Embryonic facial prominence (tissue), 1 donor: ENCODE data around the gene CNTRL.
A peak's percentile ranks its signal among the peaks of the same experiment; 100 is the strongest.
"Not testable (repeated sequence)": the region's sequence is repeated elsewhere in the genome, so short reads cannot be mapped to it uniquely, and the experiment has no call there.

Experiments
- DNase-seq: peaks from one replicate; pipeline ENCODE4 v3.0.0-alpha.2; 2016; ENCODE audit errors: extremely low spot score

The CNTRL gene

GRCh38 chr9:121071756-121072421 lies 2.9 kb upstream of the CNTRL start:
- no peak for DNase-seq

- DNase-seq: peak; percentile 80
These were observed 1.7 kb upstream of the CNTRL start for GRCh38 chr9:121073038-121073437.

DNA sequence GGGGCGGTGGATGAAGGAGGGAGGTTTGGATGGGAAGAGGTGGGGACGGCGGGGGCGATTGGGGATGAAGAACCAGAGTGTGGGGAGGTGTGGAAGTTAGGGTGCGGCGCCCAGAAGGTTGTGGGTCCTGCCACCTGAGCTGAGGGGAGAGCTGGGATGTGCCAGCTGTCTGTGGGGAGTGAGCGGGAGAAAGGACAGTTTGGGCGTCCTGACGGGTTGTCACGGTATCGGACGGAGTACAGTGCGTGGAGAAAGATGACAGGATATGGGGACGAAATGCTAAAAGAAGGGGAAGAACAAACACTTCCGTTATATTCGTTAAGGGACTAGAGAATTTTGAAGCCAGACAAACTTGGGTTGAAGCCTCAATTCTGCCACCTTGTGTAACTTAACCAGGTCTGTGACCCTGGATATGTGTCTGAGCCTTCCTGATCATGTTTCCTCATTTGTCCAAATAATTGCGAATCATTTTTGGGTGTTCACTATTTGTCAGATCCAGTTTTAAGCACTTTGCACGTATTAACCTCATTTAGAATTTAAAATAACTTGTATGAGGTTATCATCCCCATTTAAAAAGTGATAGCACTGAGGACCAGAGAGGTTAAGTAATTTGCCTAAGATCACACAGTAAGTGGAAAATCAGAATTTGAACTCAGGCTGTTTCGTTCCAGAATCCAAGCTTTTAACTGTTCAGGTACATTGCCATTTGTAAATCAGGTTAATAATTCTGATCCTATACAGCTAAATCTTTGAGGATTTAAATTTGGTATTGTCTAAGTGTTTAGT lies 689 bp downstream of the CNTRL start:
- DNase-seq: peak; percentile 71

GRCh38 chr9:121082075-121082474 lies 7.3 kb downstream of the CNTRL start:
- no peak for DNase-seq

- no peak for DNase-seq
These were observed 10.9 kb downstream of the CNTRL start for GRCh38 chr9:121085661-121086060.

- no peak for DNase-seq
These were observed 13.8 kb downstream of the CNTRL start for GRCh38 chr9:121088576-121088975.

DNA sequence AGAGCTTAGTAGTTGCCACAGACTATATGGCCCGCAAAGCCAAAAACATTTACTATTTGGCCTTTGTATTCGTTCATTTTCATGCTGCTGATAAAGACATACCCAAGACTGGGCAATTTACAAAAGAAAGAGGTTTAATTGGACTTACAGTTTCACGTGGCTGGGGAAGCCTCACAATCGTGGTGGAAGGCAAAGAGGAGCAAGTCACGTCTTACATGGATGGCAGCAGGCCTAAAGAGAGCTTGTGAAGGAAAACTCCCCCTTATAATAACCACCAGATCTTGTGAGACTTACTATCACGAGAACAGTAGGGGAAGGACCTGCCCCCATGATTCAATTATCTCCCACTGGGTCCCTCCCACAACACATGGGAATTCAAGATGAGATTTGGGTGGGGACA lies 16.0 kb downstream of the CNTRL start:
- not testable (repeated sequence) for DNase-seq

GRCh38 chr9:121095057-121095456 lies 20.3 kb downstream of the CNTRL start:
- DNase-seq: no peak

- no peak for DNase-seq
These were observed 23.9 kb downstream of the CNTRL start for GRCh38 chr9:121098567-121099198.

- not testable (repeated sequence) for DNase-seq
These were observed 29.3 kb downstream of the CNTRL start for GRCh38 chr9:121104054-121104453.

DNA sequence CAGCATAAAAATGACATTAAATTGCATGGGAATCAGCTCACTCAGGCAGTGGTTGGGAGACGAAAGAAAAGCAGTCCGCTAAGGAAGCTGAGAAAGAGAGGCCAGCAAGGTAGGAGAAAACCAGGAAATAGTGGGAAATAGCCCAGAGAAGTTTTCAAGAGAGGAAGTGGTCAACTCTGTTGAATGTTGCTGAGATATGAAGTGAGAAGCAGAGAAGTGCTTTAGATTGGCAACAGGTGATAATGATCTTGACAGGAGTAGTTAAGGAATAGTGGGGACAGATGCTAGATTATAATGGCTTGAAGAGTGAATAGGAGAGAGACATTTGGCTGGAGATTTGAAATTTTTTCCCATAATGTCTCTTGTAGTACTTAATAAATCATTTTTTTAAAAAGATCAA lies 30.8 kb downstream of the CNTRL start:
- DNase-seq: no peak

- no peak for DNase-seq
These were observed 32.3 kb downstream of the CNTRL start for GRCh38 chr9:121107029-121107428.

GRCh38 chr9:121107881-121108280 lies 33.1 kb downstream of the CNTRL start:
- DNase-seq: no peak

GRCh38 chr9:121115466-121115865 lies 40.7 kb downstream of the CNTRL start:
- no peak for DNase-seq

GRCh38 chr9:121118266-121118665 lies 43.5 kb downstream of the CNTRL start:
- DNase-seq: no peak

DNA sequence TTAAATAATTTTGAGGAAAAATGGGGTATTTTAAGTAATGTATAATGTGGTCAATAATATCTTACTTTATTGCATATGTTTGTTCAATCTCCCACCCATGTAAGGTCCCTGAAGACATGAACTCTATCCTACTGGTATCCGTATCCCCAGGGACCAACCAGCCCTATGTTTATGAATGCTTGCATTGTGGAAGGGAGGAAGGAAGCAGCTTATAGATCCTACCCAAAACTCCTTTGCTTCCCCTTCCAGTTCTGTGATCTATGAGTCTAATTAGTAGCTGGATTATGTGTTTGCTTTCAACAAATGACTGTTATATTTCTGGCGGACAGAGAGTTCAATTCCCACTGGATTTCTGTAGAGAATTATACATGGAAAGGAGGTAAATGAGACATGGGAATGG lies 45.6 kb downstream of the CNTRL start:
- no peak for DNase-seq

GRCh38 chr9:121121582-121122087 lies 46.9 kb downstream of the CNTRL start:
- peak; percentile 93 for DNase-seq

DNA sequence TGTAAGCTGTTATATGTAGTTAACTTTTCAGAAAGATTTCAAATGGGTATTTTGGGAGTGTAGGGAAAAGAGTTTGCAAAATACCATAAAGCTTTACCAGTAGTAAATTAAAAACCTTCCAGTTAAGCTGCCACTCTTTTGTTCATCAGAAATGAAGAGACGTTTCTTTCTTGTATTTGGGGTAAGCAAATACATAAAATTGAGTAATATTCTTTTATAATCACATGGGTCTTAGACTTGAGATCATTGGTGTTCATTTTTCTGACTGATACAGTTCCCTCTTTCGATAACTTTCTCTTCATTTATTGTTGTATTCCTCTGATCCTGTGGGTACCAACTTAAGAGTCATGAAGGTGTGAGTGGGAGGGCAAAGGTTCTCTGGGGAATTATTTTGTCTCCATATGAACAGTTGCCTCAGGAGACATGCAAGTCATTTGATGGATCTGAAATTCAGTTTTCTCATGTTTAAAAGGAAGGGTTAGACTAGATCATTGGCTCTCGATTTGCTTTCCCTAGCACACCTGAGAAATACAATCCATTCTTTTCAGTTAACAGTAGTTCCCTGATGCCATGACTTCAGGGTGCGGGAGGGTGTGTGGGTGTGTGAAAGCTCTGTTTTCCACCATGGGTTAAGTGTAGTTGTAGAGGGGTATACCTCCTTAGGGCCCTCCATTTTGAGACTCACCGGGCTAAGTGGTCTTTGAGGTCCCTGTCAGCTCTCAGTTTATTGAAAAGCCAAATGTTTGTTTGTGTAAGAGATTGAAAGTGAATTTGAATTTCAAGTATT lies 47.7 kb downstream of the CNTRL start:
- no peak for DNase-seq

DNA sequence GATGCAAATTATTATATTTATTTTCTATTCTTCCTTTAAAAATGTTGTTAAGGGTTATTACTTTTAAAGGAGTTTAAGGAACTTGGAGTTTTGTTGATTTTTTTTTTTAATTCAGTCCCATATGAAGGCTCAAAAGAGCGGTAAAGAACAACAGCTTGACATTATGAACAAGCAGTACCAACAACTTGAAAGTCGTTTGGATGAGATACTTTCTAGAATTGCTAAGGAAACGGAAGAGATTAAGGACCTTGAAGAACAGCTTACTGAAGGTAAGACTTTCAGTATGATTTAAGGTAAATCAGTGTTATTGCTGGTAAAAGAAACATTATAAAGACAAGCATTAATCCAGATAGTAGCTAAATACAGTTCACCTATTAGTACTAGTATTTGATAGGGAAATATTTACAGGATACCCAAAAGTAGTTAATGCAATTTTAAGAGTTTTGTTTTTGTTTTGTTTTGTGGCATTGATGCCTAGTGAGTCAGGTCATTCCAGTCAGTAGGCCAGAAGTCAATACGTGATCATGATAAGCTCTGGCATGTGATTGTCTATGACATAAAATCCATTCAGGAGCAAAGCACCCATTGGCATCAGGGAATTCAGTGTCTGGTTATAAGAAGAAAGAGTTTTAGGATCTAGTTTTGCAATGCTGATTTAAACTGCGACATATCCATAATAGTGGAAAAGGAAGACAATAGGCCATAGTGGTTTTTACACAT lies 49.2 kb downstream of the CNTRL start:
- DNase-seq: no peak

DNA sequence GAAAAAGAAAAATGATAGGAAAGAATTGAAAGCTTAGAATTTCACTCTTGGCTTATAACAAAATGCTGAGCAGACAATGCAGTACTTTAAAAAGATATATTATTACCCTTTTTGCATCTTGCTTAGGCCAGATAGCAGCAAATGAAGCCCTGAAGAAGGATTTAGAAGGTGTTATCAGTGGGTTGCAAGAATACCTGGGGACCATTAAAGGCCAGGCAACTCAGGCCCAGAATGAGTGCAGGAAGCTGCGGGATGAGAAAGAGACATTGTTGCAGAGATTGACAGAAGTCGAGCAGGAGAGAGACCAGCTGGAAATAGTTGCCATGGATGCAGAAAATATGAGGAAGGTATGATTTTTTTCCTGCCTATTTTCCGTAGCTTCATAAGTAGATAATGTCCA lies 50.8 kb downstream of the CNTRL start:
- DNase-seq: no peak

GRCh38 chr9:121129384-121129783 lies 54.6 kb downstream of the CNTRL start:
- DNase-seq: not testable (repeated sequence)
